ENCODE measurements around the gene FPR3. TPM values are rescaled to one million over a fixed set of nuclear protein-coding genes. Genes with fewer than 3 reads are reported as not detected.

The FPR3 gene
- total and polyA plus RNA-seq, 9 of the 15 experiments (the other 6 are each of a cell fraction or from before 2014, with no cell fraction given): 0.08 to 0.51 (median 0.22) TPM; not detected in 1

DNA sequence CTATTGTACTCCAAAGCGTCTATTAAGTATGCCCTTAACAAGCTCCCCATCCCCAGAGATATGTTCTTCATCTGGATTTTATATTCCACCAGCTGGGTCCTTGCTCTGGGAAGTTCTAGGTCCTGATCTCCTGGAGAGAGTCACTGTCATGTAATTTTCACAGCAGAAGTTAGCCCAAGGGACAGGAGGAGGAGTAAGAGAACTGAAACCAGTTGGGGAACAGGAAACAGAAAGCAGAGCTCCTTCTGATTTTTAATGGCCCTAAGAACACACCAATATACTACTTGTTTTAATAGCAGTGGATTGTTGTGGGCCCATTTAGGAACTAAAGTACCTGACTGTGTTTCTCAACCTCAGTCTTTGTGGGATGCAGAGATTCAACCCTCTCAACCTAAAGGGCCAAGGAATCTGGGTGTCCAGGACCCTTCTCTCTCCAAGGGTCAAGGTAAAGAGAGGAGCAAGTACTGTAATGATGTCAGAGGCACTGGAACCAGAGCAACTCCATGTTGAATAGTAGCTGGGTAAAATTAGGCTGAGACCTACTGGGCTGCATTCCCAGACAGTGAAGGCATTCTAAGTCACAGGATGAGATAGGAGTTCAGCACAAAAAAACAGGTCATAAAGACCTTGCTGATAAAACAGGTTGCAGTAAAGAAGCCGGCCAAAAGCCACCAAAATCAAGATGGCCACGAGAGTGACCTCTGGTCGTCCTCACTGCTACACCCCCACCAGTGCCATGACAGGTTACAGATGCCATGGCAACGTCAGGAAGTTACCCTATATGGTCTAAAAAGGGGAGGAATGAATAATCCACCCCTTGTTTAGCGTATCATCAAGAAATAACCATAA, 8.1 kb upstream of the FPR3 start (continued):
- TF ChIP-seq, protein P1, sequence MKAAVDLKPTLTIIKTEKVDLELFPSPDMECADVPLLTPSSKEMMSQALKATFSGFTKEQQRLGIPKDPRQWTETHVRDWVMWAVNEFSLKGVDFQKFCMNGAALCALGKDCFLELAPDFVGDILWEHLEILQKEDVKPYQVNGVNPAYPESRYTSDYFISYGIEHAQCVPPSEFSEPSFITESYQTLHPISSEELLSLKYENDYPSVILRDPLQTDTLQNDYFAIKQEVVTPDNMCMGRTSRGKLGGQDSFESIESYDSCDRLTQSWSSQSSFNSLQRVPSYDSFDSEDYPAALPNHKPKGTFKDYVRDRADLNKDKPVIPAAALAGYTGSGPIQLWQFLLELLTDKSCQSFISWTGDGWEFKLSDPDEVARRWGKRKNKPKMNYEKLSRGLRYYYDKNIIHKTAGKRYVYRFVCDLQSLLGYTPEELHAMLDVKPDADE (conservative IDR thresholded peaks at IDR 0.05; ENCODE audit: control insufficient read depth, low read depth, low read length): no peak
- TF ChIP-seq SMARCA5 (IDR thresholded peaks at IDR 0.05) (no peak), RBM34 (IDR thresholded peaks at IDR 0.05; ENCODE audit: borderline replicate concordance, insufficient read depth, low read length) (no peak), MEF2A (IDR thresholded peaks at IDR 0.05; ENCODE audit: control insufficient read depth, low read depth, low read length) (no peak), EGR1 (conservative IDR thresholded peaks at IDR 0.05) (no peak), BDP1 (IDR thresholded peaks at IDR 0.05; ENCODE audit: insufficient read depth, insufficient read length) (no peak), SUPT5H (IDR thresholded peaks at IDR 0.05) (no peak), NELFE (IDR thresholded peaks at IDR 0.05; ENCODE audit: insufficient read depth, insufficient read length) (no peak), ATF7 (IDR thresholded peaks at IDR 0.05) (0 out of 2 replicates have a peak, but pooled peaks have one; percentile 36), ZNF212 (CRISPR knock-in tag; IDR thresholded peaks at IDR 0.05) (peak; percentile 86; the same call in 1 of the 2 replicates)
- TF ChIP-seq, protein P2, sequence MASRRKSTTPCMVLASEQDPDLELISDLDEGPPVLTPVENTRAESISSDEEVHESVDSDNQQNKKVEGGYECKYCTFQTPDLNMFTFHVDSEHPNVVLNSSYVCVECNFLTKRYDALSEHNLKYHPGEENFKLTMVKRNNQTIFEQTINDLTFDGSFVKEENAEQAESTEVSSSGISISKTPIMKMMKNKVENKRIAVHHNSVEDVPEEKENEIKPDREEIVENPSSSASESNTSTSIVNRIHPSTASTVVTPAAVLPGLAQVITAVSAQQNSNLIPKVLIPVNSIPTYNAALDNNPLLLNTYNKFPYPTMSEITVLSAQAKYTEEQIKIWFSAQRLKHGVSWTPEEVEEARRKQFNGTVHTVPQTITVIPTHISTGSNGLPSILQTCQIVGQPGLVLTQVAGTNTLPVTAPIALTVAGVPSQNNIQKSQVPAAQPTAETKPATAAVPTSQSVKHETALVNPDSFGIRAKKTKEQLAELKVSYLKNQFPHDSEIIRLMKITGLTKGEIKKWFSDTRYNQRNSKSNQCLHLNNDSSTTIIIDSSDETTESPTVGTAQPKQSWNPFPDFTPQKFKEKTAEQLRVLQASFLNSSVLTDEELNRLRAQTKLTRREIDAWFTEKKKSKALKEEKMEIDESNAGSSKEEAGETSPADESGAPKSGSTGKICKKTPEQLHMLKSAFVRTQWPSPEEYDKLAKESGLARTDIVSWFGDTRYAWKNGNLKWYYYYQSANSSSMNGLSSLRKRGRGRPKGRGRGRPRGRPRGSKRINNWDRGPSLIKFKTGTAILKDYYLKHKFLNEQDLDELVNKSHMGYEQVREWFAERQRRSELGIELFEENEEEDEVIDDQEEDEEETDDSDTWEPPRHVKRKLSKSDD (conservative IDR thresholded peaks at IDR 0.05; ENCODE audit: low read length): no peak
- TF ChIP-seq, protein P3, sequence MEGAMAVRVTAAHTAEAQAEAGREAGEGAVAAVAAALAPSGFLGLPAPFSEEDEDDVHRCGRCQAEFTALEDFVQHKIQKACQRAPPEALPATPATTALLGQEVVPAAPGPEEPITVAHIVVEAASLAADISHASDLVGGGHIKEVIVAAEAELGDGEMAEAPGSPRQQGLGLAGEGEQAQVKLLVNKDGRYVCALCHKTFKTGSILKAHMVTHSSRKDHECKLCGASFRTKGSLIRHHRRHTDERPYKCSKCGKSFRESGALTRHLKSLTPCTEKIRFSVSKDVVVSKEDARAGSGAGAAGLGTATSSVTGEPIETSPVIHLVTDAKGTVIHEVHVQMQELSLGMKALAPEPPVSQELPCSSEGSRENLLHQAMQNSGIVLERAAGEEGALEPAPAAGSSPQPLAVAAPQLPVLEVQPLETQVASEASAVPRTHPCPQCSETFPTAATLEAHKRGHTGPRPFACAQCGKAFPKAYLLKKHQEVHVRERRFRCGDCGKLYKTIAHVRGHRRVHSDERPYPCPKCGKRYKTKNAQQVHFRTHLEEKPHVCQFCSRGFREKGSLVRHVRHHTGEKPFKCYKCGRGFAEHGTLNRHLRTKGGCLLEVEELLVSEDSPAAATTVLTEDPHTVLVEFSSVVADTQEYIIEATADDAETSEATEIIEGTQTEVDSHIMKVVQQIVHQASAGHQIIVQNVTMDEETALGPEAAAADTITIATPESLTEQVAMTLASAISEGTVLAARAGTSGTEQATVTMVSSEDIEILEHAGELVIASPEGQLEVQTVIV (CRISPR knock-in tag; IDR thresholded peaks at IDR 0.05; ENCODE audit: borderline replicate concordance): peak; percentile 78; the same call in 1 of the 2 replicates
- TF ChIP-seq, protein P4, sequence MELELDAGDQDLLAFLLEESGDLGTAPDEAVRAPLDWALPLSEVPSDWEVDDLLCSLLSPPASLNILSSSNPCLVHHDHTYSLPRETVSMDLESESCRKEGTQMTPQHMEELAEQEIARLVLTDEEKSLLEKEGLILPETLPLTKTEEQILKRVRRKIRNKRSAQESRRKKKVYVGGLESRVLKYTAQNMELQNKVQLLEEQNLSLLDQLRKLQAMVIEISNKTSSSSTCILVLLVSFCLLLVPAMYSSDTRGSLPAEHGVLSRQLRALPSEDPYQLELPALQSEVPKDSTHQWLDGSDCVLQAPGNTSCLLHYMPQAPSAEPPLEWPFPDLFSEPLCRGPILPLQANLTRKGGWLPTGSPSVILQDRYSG (tag; conservative IDR thresholded peaks at IDR 0.05; ENCODE audit: low read depth): peak; percentile 98
- TF ChIP-seq, protein P5, sequence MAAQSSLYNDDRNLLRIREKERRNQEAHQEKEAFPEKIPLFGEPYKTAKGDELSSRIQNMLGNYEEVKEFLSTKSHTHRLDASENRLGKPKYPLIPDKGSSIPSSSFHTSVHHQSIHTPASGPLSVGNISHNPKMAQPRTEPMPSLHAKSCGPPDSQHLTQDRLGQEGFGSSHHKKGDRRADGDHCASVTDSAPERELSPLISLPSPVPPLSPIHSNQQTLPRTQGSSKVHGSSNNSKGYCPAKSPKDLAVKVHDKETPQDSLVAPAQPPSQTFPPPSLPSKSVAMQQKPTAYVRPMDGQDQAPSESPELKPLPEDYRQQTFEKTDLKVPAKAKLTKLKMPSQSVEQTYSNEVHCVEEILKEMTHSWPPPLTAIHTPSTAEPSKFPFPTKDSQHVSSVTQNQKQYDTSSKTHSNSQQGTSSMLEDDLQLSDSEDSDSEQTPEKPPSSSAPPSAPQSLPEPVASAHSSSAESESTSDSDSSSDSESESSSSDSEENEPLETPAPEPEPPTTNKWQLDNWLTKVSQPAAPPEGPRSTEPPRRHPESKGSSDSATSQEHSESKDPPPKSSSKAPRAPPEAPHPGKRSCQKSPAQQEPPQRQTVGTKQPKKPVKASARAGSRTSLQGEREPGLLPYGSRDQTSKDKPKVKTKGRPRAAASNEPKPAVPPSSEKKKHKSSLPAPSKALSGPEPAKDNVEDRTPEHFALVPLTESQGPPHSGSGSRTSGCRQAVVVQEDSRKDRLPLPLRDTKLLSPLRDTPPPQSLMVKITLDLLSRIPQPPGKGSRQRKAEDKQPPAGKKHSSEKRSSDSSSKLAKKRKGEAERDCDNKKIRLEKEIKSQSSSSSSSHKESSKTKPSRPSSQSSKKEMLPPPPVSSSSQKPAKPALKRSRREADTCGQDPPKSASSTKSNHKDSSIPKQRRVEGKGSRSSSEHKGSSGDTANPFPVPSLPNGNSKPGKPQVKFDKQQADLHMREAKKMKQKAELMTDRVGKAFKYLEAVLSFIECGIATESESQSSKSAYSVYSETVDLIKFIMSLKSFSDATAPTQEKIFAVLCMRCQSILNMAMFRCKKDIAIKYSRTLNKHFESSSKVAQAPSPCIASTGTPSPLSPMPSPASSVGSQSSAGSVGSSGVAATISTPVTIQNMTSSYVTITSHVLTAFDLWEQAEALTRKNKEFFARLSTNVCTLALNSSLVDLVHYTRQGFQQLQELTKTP (IDR thresholded peaks at IDR 0.05; ENCODE audit: low read depth in 1 of 2, partially characterized antibody in 2 of 2): no peak
